GM13976 (cell line): ENCODE measurements around the gene FAM217A.

ENCODE experiments used
- DNase-seq: peaks from one replicate; pipeline ENCODE4 v3.0.0; 2012; ENCODE audit warnings: low spot score
- in situ Hi-C: fragments of 300-500 bp; cut with MboI; formaldehyde crosslinking; loops from one replicate; pipeline ENCODE4 v1.12.0; 2022; ENCODE audit warnings: low sequenced_read_pairs, mixed read lengths, inconsistent platforms; ENCODE audit not compliant: unreplicated experiment
- TF ChIP-seq, protein P1 (sequence below): IDR thresholded peaks from 2 replicates; pipeline ENCODE4 v1.5.1; 2012; ENCODE audit warnings: borderline replicate concordance, mild to moderate bottlenecking; ENCODE audit not compliant: insufficient read depth; ENCODE audit errors: extremely low read depth, missing control alignments, control extremely low read depth

The FAM217A gene

GRCh38 chr6:4028051-4028450, 50.9 kb downstream of the FAM217A start:
- in situ Hi-C loops, result no loop called here

GRCh38 chr6:4025681-4026080, 53.3 kb downstream of the FAM217A start:
- TF ChIP-seq, protein P1, sequence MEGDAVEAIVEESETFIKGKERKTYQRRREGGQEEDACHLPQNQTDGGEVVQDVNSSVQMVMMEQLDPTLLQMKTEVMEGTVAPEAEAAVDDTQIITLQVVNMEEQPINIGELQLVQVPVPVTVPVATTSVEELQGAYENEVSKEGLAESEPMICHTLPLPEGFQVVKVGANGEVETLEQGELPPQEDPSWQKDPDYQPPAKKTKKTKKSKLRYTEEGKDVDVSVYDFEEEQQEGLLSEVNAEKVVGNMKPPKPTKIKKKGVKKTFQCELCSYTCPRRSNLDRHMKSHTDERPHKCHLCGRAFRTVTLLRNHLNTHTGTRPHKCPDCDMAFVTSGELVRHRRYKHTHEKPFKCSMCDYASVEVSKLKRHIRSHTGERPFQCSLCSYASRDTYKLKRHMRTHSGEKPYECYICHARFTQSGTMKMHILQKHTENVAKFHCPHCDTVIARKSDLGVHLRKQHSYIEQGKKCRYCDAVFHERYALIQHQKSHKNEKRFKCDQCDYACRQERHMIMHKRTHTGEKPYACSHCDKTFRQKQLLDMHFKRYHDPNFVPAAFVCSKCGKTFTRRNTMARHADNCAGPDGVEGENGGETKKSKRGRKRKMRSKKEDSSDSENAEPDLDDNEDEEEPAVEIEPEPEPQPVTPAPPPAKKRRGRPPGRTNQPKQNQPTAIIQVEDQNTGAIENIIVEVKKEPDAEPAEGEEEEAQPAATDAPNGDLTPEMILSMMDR, result no peak
- DNase-seq, result no peak
- in situ Hi-C loops, result no loop called here

More at GRCh38 chr6:4028051-4028450, 50.9 kb downstream of the FAM217A start:
- no peak for DNase-seq
- TF ChIP-seq, protein P1, result no peak

- in situ Hi-C loops, result no loop called here
- DNase-seq, result no peak
- TF ChIP-seq, protein P1, result no peak
Observed at GRCh38 chr6:4023240-4023639, 55.7 kb downstream of the FAM217A start.

DNA sequence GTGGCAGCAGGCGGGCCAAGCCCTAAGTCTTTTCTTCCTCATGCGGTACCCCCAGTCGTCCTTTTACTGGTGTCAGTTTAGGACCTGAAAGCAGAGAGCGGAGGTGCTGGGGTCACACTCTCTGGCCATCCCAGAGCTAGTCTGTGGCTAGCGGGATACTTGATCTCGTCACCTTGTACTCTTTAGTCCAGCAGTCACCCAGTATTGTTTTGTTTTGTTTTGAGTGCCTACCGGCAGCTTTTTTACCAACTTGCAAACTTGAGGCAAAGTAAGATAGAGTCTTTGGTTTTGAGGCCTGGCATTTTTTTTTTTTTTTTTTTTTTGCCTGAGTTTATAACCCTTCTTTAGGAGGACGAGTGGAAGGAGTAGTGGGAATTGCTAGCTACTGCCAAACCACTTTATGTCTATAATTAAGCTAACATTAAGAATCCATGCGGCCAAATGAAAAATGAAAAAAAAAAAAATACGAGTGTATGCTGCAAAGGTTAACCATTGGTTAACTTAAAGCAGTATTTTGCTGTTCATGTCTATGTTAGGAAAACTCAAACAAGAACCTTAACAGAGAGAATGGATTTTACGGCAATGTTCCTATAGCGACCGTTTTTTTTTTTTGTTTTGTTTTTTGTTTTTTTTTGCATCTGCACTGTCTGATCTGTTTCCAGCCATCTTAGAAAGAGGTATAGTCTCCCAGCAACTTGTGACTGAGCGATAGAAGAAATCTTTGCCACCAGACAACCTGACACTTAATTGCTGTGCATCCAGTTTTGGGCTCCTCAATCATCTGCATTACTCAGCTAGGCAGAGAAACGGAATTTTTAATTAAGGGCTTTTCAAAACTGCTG, 56.9 kb downstream of the FAM217A start:
- in situ Hi-C loops, result no loop called here
- no peak for DNase-seq
- TF ChIP-seq, protein P1, result no peak

- in situ Hi-C loops, result no loop called here
- TF ChIP-seq, protein P1, result peak; percentile 45
- peak; percentile 85 for DNase-seq
Observed at GRCh38 chr6:4021133-4021853, 57.6 kb downstream of the FAM217A start.

DNA sequence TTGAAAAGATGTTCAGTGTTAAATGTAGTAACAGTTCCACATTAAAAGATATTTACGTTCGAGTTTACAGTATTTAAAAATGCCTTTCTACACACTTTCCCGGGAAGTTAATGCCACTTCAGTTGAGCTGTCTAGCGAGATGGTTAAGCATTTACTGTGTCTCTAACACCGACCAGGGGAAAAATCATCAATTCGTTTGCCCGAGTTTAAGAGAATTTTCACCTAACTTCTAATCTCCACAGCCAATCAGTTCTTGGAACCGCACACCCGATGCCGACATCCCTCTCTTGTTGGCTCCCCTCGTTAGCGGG, 58.2 kb downstream of the FAM217A start:
- DNase-seq, result no peak
- in situ Hi-C loops, result no loop called here
- TF ChIP-seq, protein P1, result no peak
